Fibroblast of the aortic adventitia (primary cell): ENCODE data around the gene KCNJ6. TPM values are rescaled to one million over a fixed set of nuclear protein-coding genes. Genes with fewer than 3 reads are reported as not detected.

ENCODE experiments used
- DNase-seq: peaks from one replicate; pipeline ENCODE4 v3.0.0-alpha.2; 2010; ENCODE audit warnings: low read depth
- H3K4me3 ChIP-seq: 2 replicates; pipeline ENCODE4 v1.5.1; 2011; ENCODE audit warnings: low read depth, mild to moderate bottlenecking, control low read depth, low read length, moderate library complexity
- CTCF ChIP-seq: IDR thresholded peaks from 2 replicates; pipeline ENCODE4 v1.5.1; 2011; ENCODE audit warnings: mild to moderate bottlenecking, low read length, control low read depth, inconsistent platforms; ENCODE audit not compliant: insufficient read depth
- total RNA-seq: library from RNA; depleted of rRNA; stranded (reverse); fragments of >200 nt; gene quantifications from 2 replicates; pipeline ENCODE4 v1.2.3, GENCODE V29; 2012; ENCODE audit warnings: low replicate concordance

Gene KCNJ6
- total RNA-seq, 1 donor: under 0.01 TPM

- no peak for TF ChIP-seq CTCF
- no peak overlapping the region for H3K4me3 ChIP-seq
- no peak for DNase-seq
Observed at GRCh38 chr21:37626320-37626719, 289.9 kb downstream of the KCNJ6 start.

GRCh38 chr21:37623689-37624088 lies 292.6 kb downstream of the KCNJ6 start:
- no peak overlapping the region for H3K4me3 ChIP-seq
- DNase-seq: no peak
- no peak for TF ChIP-seq CTCF

GRCh38 chr21:37623183-37623582 lies 293.1 kb downstream of the KCNJ6 start:
- DNase-seq: no peak
- no peak overlapping the region for H3K4me3 ChIP-seq
- TF ChIP-seq CTCF: no peak

- no peak for TF ChIP-seq CTCF
- no peak for DNase-seq
- no peak overlapping the region for H3K4me3 ChIP-seq
Observed at GRCh38 chr21:37622755-37623154, 293.5 kb downstream of the KCNJ6 start.

GRCh38 chr21:37620401-37620800 lies 295.9 kb downstream of the KCNJ6 start:
- no peak for TF ChIP-seq CTCF
- DNase-seq: peak; percentile 66
- H3K4me3 ChIP-seq: no peak overlapping the region

- TF ChIP-seq CTCF: no peak
- no peak for DNase-seq
- H3K4me3 ChIP-seq: no peak overlapping the region
Observed at GRCh38 chr21:37619464-37619974, 296.7 kb downstream of the KCNJ6 start.

GRCh38 chr21:37618081-37618480 lies 298.2 kb downstream of the KCNJ6 start:
- DNase-seq: no peak
- H3K4me3 ChIP-seq: no peak overlapping the region
- no peak for TF ChIP-seq CTCF
